ENCODE data around the gene ATG2A.

Gene ATG2A

DNA sequence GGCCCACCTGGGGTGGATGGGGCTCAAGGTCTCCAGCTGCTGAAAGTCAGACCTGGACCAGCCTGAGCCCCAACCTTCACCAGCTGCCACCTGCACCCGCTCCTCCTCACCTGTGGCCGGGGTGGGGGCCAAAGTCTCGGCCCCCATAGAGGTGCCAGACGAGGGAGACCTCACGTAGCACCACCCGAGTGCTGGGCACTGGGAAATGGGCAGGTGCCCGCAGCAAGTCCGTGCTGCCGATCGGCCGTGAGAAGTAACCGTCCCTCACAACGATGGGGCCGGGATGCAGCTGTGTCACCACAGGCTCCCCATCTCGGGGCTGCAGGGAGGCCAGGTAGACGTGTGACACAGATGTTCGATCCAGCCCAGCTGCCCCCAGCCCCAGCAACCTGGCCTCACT lies 16.2 kb downstream of the ATG2A start:
- no peak for DNase-seq

DNA sequence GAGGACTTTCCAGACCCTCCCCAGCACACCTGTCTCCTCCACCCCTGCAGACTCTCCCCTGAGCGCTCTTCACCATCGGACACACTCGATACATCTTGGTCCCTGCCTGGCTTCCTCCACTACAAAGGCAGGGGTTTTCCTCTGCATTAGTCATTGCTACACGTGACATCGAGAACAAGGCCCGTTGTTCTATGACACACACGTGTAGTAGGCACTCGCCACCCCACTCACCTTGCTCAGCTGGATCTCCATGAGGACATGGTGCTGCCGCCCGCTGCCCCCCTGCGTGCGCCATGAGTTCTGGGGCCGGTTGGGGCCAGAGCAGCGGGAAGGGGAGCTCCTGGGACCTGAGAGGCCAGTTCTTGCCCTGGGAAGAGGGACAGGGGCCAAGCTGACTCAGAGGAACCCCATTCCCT lies 16.7 kb downstream of the ATG2A start:
- no peak for DNase-seq

DNA sequence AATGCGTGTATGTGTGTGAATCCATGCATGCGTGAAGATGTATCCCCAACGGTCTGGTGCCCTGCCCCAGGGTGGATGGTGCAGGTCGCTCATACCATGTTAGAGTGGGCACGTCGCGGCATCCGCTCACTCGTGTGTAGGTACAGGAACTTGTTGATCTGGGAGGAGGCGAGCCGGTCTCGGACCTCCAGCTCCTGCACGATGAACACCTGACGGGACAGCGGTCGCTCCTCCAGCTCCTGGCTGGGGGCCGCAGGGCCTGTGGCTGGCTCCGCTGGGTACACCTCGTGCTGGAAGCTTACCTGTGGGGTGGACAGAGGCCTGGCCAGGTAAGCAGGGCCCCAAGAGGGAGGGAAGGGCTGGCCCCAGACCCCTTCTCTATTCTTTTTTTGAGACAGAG lies 18.5 kb downstream of the ATG2A start:
- DNase-seq: no peak

DNA sequence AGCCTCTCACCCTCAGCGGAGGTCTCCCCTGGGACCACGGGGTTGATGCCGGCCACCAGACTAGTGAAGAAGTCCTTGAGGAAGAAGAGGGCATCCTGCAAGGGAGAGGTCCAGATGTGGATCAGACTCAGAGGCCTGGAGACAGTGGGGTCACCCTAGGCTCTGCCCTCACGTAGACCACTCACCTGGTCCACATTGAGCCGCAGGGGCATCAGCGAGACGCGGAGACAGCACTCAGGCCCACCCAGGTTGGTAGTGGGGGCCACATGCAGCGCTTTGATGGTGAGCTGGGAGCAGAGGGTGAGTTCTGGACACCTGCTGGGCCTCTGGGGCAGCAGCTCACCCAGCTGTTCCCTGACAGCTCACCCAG lies 18.9 kb downstream of the ATG2A start:
- no peak for DNase-seq

DNA sequence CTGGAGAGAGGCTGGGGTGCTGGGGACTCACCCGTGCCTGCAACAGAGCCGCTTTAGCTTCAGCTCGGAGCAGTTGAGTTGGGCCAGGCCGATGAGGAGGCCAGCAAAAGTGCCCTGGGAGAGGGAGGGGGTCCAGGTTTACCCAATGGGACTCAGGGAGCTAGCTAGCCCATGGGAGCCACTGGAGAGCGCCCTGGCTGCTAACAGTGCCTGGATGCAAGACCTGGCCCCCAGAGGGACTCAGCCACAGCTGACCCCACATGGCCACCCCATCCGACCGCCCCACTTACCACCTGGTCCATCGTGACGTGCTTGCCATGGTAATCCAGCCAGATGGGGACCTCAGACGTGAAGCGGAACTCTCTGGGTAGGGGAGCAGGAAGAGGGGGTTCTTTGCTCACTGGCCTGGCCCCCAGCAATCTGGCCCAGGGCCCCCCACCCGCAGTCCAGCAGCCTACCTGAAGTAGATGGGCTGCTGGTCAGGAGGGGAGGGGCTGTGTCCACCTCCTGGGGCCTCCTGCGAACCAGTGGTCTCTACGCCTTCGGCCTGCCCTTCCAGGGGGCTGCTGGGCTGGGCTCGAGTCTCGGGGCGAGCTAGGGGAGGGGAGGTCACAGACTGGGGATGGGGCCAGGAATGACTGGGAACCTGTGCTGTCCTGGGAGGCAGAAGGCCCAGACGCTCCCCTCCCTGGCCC lies 19.5 kb downstream of the ATG2A start:
- no peak for DNase-seq

DNA sequence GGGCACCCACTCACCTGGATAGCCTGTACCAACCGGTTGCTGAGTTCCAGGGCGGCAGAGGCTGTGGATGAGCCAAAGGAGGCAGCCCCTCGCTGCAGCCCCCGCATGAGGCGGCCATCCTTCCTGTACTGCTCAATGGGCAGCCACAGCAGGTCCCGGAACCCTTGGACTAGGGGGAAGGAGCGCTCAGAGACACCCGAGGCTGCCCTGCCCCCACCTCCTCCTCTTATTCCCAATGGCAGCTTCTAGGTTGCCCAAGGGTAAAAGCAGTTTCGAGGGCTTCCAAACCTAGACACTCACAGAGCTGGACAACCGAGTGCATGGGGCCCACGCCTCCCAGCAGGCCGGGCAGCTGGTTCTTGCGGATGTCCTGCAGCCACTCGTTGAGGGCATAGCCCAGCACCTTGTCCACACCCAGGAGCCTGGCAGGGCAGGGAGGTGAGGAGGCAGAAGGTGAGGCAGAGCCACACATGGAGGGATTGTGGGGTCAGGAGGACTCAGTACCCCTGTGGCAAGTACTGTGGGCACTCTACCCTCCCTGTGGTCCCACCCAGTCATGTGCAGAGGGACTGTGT lies 20.5 kb downstream of the ATG2A start:
- no peak for DNase-seq

DNA sequence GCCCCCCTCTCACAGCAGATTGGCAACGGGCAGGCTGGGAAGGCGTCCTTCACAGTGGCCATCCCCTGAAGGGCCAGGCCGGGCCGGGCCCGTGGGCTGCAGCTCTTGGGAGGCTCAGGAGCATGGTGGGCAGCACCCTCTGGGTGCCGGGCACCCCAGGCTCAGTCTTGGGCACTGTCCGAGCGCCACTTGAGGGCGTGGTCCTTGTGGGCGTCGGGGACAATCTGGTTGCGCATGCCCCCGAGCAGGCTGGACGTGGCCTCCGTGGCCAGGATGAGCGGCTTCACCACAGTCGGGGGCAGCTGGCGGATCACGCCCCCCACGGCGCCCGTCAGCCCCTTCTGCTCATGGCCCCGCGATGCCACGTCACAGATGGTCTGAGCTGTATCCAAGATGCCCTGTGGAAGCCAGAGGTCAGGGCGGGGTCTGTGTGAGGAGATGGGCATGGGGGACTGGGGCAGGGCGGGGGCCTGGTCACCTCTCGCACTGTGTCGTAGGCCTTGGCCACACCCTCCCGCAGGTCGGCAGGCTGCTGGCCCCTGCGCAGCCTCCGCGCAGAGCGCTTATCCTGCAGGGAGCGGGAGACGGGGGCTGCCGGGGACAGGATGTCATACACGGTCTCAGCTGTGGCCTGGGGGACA lies 22.1 kb downstream of the ATG2A start:
- no peak for DNase-seq

DNA sequence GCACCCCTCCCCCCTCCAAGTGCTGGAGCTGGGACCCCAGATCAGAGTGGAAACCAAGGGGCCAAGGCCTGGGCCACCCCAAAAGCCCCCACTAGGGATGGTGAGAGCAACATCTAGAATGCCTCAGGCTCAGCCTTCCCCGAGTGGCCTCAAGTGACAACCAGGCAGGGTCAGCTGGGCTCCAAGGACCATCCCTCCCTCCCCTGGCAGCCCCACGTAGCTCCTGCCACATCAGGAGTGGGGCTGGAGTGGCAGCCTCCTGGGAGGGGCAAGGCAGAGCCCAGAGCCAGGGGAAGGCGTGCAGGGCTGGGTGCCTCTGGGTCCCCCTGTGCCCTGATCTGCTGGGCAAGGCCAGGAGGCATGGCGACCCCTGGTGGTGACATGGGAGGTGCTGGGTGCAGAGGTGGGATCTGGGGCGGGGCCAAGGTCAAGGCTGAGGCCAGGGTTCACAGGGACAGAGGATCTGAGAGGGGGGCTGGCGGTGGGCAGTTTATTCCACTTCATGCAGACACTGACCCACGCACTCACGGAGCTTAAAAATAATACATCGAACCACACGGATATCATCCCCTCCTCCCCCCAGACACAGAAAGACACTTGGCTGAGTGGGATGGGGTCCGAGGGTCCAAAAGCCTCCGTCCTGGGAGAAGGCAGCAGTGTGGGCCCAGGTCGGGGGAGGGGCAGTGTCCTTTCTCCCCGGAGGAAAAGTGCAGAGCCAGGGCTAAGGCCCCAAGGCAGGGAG lies 22.8 kb downstream of the ATG2A start:
- DNase-seq: no peak

DNA sequence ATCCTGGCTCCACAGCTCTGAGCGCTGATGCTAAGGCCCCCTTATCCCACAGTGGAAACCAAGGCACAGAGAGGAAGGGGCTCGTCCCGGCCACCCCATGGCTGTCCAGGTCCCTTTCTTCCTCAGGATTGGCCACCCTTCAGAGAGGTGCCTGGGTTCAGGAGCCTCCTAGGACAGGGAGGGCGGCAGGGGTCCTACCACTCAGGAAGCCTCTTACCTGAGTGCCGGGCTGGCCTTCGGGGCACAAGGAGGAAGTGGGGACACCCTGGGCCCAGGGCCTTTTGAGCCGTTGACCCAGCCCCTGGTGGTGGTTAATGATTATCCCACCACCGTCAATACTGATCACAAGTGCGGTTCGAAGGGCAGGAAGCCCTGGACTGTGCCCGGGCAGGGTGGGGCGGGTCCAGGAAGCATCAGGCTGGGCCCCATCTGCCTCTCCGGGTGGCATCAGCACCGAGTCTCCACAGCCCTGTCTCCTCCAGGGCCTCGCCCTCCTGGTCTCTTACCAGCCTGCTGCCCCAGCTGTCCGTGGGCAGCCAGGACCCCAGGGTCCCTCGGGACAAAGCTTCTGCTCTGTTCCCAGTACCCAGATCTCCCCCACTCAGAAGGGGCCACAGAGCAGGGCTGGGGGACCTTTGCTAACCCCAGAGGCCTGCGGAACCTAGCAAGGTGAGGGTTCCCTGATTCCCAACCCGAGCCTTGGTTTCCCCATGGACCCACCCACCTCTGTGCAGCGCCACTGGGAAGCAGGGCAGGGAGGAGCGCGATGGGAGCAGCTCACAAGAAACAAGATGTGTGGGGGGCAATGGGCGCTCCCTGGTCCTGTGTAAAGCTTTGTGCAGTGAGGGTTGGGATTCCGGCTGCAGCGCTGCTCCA lies 23.6 kb downstream of the ATG2A start:
- DNase-seq: no peak

DNA sequence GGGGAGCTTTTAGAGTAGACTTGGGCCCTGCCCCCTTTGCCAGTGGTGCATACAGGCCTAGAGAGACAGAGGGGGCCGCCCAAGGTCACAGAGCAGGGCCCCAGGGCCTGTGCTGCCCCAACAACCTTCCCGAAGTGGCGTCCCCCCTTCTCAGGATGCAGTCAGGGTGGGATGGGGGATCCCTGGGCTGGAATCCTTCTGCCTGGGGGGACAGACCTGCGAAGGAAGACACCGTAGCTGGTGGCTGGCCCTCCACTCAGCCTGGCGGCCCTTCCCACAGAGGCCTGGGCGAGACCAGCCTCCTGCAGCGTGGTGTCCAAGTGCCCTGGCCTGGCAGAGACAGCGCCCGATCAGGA lies 24.2 kb downstream of the ATG2A start:
- no peak for DNase-seq

DNA sequence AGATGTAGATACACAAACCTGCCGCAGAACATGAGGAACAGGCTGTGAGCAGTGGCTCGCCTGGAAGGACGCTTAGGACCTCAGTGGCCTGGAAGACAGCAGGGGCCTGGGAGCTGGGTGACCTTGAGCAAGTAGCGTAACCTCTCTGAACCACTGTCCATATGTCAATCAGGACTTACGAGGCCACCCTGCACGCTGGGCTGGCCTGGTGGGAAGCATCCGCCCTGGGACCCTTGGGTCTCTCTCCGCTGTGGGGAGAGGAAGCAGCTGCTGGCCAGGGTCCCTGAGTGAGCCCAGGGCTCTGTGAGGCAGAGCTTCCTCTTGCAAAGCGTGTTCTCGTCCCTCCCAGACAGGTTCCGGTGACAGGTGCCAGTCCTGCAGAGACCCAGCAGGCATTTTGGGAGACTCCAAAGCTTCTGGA lies 24.6 kb downstream of the ATG2A start:
- no peak for DNase-seq

DNA sequence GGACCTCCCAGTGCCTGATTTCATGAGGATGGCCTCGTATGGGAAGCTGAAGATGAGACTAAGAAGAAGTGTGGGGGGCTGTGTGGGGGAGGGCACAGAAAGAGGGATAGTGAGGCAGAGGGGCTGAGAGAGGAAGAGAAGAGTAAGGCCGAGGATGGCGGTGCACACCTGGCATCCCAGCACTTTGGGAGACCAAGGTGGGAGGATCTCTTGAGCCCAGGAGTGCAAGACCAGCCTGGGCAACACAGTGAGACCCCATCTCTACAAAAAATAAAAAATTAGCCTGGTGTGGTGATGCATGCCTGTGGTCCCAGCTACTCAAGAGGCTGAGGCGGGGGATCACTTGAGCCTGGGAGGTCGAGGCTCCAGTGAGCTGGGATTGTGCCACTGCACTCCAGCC lies 25.1 kb downstream of the ATG2A start:
- DNase-seq: no peak

DNA sequence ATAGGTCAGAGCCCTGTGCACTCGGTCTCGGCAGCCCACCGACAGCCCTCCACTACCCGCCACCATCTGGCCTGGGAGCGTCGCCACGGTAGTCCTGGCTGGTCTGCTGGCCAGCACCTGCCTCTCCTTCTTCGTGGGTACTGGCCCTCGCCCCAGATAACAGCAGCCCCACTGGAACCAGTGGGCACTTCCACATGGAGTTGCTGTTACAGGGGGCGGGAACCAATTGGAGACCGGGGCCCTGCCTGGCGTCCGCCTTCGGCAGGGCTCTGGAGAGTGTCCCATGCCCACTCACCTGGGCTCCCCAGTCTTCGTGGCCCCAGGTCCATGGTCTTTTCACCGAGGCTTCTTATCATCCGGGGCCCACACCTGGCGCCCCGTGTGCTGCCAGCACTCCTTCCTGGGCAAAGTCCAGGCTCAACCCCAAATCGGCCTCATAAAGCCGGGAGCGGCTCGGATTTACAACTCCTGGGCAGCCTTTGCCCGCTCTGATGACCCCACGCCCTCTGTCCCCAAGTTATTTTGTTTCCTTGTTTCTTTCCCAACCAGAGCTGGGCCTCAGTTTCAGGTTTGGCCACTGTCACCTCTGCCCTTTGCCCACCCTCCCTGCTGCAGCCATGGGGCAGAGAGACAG lies 25.7 kb downstream of the ATG2A start:
- DNase-seq: no peak

DNA sequence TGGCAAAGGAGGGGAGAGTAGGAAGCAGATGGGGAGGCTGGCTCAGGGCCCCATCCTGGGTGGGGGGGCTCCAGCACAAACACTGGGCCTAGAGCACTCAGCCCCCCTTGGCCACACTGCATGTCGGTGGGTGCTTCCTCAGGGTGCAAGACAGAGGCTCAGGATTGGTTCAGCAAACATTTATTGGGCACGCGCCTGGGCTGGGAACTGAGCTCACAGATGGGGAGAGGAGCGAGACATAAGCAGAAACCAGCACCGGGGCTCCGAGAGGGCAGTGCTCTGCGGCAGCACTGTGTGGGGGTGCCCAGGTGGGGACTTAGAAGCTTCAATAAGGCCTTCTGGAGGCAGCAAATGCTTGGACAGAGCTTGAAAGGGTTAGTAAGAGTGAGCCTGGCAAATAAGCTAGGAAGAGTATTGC lies 26.5 kb downstream of the ATG2A start:
- no peak for DNase-seq

DNA sequence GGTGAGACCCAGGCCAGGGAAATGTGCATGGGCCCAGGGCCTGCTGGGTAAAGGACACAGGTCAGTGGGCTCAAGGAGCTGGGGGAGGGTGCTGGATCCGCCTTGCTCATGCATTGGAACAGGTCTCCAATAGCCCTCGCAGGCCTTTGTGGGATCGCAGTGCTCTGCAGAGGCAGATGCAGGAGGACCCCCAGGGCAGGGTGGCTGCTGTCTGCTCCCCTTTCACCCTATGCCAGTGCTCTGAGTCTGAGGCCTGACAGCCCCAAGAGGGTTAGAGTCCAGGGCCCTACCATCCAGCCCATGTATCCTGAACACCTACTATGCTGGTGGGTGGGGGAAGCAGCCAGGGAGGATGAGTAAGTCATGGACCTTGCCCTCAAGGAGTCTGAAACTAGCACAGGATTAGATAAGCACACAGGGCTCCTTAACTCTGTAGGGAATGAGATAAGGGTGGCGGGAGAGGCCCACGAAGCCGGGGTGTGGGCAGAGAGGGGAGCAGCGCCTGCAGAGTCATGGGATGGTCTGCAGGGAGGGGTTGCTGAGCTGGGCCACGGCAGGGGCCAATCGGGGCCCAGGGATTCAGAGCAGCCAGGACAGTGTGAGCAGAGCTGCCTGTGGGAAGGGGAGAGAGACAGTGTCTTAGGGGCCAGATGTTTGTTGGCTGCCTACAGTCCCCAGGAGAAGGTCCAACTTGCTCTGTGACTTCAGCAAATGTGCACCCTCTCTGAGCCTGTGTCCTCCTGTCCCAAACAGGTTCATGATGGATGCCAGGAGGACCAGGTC lies 28.1 kb downstream of the ATG2A start:
- DNase-seq: no peak

DNA sequence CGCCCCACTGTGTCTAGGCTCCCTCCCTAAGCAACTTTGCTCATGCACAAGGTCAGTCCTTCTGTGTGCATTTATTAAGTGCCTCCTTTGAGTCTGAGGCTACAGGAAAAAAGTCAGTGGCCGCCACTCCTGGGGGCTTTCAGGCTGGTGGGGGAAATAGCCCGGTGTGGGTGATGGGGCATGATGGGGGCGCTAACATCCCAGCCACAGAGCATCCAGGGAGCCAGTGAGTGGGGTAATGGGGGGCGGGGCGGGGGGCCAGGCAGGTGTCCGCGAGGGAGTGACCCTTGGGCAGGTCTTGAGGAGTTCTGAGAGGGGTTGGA lies 28.6 kb downstream of the ATG2A start:
- no peak for DNase-seq

DNA sequence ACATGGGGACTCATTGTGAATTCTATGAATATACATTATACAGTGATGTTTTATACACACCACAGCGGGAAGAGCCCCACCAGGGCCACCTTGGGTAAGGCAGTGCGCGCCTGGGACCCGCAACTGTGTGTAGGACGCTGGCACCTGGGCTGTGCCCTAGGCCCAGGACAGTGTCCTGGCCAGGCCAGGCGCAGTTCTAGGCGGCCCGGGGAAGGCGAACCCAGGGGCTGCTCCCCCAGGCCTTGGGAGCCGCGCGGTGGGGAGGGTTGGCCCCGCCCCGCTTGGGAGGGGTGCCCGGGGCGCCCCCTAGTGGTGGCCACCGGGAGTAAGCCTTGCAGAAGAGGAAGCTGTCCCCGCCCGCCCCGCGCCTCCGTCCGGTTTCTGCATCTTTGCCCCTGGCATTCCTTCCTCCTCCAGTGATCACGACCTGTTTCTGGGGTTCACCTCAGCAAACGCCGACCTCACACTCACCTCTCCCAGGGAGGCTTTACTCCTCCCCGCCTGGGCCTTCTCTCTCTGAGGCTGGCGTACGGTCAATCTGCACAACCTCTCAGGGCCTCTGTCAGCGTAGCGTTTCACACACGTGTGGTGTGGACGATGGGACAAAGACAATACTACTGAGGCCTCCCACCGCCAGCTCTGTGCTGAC lies 29.1 kb downstream of the ATG2A start:
- no peak for DNase-seq

DNA sequence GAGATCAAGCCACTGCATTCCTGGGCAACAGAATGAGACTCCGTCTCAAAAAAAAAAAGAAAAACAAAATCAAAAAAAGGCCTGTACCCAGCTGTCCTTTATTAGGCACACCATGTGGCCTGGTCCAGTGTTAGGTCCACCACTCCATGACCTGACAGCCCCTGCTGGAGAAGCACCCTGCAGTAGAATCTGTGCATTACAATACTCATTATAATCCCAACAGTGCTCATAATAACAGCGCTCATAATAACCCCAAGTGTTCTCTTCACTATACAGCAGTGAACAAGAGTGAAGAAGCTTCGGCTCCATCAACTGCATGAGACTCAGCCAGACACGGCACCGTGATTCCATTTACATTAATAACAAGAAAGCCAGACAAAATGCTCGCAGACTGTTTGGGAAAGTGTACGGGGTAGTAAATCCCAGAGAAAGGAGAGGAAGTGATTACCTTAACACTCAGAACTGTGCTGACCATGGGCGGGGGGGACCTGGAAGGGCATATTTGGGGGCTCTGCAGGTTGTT lies 29.7 kb downstream of the ATG2A start:
- DNase-seq: no peak

DNA sequence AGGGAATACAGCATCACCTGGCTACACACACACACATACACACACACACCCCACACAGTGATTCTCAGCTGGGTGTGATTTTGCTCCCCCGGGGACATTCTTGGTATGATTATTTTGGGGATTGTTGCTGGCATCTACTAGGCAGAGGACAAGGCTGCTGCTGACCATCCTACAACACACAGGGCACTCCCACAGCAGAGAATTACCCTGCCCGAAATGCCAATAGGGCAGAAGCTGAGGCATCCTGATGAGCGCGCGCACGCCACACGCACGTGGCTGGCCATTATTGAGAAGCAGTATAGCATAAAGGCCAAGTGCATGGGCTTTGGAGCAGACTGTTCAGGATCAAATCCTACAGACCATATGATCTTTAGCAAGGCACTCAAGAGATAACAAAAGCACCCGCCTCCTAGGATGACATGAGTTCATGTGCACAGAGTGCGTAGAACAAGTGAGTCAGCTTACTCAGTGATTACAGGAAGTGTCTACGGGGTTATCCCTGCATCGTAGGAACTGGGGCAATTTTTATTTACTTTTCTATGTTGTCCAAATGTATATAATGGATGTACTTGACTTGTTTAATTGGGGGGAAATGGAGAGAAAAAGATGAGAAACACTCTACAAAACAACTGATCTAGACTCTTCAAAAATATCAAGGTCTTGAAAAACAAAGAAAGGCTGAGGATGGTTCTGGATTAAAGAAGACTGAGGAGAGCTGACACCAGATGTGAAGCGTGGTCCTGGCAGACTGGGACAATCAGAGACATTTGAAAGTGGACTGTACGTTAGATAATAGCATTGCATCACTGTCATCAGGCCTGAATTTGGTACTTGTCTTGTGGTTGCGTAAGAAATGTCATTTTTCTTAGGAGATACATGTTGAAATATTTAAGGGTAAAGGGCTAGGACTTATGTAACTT lies 31.4 kb downstream of the ATG2A start:
- DNase-seq: no peak

DNA sequence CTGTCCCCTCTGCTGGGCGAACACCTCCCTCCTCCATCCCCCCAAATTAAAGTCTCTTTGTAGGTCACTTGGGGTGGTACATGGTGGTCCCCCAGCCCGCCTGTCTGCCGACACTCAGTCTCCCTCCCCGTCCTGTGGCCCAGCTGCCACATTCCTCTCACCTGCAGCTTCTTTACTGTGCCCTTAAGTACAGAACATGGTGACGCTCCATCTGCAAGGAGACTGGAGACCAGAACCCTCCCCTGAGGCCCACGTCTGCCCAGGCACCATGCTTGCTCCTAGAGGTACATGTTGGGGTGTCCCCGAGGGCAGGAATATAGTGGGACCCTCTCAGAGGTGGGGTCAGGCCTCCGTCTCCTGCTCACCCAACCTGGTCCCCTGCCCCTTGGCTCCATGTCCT lies 33.0 kb downstream of the ATG2A start:
- DNase-seq: no peak

Data from NCI-H1417 treated with DMSO at 0.1 percent for 48 hours (cell line).